Measurements from ENCODE around the gene OPCML.

OPCML gene

GRCh38 chr11:132579136-132579535, 953.2 kb downstream of the OPCML start:
- FAIRE-seq = no peak

DNA sequence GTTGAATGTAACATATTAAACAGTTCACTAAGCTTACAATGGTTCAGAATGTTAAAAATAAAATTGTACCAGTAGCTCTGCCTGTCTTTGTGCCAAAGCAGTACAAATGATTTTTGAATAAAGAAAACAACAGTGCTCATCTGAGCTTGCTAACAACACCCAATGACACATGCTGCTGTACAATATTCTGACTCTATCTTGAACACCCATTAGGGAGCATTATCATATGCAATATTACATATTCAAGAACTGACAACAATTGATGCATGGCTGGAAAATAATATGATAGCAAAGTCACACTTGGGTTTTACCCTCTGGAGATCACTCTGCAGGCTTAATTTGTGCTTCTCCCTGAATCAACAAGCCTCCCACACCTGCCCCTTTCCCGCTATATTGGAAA, 953.7 kb downstream of the OPCML start:
- FAIRE-seq = no peak

- no peak for FAIRE-seq
Observed at GRCh38 chr11:132576706-132577105, 955.6 kb downstream of the OPCML start.

- FAIRE-seq = no peak
Observed at GRCh38 chr11:132564091-132564885, 968.0 kb downstream of the OPCML start.

GRCh38 chr11:132563050-132563449, 969.3 kb downstream of the OPCML start:
- no peak for FAIRE-seq

DNA sequence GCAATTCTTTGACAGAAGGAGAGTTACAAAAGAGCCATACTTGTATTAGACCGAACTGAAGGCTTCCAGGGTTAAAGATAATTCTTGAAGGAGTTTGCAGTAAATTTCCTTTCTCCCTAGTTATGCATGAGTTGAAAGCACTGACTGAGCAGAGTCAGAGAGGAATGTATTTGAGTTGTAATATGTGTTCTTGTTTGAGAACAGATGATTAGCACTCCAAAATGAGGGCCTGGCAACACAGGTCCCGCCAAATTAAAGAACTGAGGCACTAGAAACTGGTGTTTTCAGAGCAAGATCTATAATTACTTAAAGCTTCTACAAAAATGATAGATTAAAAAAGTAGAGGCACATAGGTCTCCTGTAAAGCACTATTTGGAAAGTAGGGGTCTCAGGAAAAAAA, 970.4 kb downstream of the OPCML start:
- FAIRE-seq = no peak

- no peak for FAIRE-seq
Observed at GRCh38 chr11:132559331-132560036, 972.8 kb downstream of the OPCML start.

DNA sequence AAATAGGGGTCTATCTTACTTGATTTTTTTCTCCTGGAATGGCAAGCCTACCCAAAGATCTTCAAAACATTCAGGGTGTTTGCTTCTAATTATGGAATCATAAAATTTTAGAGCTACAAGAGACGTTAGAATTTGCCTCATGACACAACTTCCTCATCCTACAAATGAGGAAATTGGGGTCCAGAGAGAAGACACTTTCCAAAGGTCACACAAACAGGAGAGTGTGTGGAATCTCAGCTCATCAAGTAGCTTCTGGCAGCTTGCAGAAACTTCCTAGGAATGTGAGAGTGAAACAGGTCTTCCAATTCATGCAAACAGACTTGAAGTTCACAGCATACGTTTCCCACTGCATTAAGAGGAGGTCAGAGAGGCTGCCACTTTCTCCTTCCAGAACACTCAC, 976.0 kb downstream of the OPCML start:
- no peak for FAIRE-seq

GRCh38 chr11:132555617-132556016, 976.7 kb downstream of the OPCML start:
- no peak for FAIRE-seq

DNA sequence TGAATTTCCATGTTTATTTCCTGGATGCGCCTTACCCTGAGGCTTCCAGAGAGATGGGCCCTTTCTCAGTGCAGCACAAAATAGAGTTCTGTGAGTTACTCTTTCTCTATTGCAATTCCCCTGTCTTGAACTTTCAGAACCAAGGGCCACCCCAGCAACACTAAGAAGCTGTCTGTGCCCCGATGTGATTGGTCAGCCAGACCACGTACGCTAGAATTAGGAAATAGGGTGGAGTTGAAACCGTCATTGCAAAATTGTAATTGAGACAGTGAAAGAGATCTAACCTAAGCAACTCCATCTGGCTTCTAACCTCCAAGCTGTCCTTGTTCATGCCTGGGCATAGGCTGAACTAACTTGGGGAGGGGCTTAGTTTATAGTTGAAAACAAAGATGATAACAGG, 981.3 kb downstream of the OPCML start:
- no peak for FAIRE-seq

DNA sequence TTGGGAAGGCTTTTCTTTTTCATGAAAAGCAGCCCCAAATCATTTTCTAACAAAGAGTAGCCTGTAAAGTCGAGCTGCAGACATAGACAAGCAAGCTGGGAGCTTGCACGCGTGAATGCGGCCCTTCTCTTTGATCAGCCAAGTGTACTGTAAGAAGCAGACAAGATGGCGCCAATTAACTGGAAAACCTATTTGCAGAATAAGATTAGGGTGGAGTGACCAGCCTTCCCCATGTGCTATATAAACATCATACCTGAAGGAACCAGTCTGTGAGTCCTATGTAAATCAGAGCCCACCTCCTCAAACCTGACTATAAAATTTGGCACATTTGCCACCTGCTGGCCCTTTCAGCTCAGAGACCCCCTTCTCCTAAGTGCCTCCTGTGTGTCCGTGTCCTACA, 982.7 kb downstream of the OPCML start:
- FAIRE-seq = no peak

DNA sequence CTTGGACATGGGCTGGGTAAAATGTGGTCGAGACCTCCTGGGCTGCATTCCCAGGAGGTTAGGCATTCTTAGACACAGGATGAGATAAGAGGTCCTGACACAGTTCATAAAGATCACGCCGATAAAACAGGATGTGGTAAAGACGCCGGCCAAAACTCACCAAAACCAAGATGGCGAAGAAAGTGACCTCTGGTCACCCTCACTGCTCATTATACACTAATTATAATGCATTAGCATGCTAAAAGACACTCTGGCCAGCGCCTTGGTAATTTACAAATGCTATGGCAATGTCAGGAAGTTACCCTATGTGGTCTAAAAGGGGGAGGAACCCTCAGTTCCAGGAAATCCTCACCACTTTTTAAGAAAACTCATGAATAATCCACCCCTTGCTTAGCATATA, 983.3 kb downstream of the OPCML start:
- FAIRE-seq = no peak

DNA sequence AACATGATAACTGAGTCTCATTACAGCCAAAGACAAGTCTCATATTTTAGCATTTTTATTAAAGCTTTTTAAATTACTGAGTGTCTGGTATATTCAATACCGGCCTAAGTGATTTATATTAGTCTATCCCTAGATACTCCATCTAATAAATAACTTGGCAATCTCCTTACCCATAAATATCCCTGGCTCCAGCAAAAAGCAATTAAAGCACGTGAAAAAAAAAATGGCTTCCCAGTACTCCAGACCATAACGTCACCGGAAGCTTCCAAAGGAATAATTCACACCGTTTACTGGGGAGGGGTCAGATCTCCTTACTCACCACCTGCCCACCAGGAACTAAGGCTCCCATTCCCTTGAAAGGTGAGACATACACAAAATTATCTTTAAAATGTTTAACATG, 988.3 kb downstream of the OPCML start:
- no peak for FAIRE-seq

GRCh38 chr11:132541794-132542193, 990.5 kb downstream of the OPCML start:
- FAIRE-seq = no peak

DNA sequence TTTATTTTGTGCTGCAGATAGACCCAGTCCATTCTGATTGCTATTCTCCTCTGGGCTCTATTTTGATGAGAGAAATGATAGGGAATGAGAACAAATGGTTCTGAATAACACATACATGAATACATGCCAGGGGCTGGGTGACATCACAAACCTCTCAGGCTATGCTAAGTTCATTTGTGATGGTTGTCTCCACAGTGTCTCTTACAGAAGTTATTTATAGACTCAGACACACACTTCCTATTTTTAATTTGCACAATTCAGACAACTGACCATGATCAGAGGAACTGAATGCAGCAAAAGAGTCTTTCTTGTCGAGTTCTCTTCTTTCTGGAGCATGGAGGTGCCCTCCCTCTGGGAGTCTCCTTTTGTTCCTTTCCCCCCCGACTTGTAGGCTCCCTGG, 991.7 kb downstream of the OPCML start:
- FAIRE-seq = no peak

GRCh38 chr11:132539590-132540368, 992.5 kb downstream of the OPCML start:
- FAIRE-seq = no peak

GRCh38 chr11:132538642-132539041, 993.7 kb downstream of the OPCML start:
- FAIRE-seq = no peak

GRCh38 chr11:132535830-132536229, 996.5 kb downstream of the OPCML start:
- no peak for FAIRE-seq

DNA sequence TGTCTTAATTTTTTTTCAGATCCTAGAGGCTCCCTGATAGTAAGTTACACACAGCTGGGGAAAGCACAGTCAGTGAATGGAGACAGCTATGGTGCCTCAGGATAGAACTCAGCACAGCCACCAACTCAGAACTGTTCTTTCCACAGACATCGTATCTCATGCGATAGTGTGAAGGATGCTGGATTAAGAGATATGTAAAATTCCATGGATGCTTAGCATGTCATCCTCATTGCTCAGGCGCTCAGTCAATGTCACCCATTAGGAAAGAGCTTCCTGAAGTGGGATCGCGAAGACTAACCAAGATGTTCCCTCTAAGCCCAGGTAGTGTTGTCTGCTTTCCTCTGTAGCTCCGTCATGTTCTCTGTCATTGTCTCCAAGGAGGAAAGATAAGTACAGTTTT, 1000.4 kb downstream of the OPCML start:
- no peak for FAIRE-seq

- FAIRE-seq = no peak
Observed at GRCh38 chr11:132528181-132528580, 1004.1 kb downstream of the OPCML start.

DNA sequence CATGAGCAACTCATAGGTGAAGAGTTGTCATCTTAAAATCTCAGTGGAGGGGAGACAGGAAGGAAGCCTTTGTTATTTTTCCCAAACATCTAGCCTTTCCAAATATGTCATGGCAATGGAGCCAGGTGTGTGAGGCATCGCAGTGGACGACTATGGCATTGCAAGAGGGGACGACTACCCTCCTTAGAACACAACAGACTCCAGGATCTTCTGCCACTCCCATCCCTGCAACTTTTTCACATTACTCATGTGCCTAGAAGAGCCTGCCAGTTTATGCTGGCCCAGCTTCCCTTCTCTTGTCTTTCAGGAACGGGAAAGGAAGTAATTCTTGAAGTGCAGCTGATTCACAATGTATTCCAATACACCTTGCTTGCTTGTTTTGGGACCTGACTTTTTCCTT, 1008.4 kb downstream of the OPCML start:
- FAIRE-seq = no peak

GRCh38 chr11:132520199-132520598, 1012.1 kb downstream of the OPCML start:
- no peak for FAIRE-seq

DNA sequence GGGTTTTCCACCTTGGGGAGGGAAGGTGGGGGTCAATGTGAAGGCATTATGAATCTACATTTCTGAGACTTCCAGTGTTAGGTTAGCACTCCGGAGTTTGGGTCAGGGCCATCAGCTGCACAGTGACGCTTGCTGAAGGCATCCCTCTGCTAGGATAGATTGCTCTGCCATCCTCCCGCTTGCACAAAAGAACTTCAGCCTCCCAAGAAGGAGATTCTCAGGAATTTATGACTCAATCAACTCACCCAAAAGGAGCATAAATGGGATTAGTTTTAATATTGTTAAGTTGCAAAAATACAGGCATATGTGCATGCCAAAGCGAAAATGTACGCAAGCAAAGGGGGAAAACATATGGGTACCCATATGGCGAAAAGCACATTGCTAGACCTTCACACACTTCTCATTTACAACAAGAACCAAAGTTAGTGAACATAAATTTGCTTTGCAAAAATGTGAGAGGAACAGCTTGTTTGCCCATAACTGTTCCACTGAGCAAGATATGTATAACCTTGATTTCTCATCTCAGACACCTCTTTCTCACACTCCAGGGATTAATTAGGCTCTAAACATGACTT, 1013.0 kb downstream of the OPCML start:
- no peak for FAIRE-seq

All from endometrium (tissue), 2 donors.